Activated T-helper 2 cell treated with anti-CD3 and anti-CD28 coated beads, Interferon-gamma antibody, Interleukin-2, Interleukin-4, amounts not matched to agents 10 μg/mL and 5 μg/mL and 100 μg/mL, durations not matched to agents 14 hours and 24 hours and 36 hours (primary cell): ENCODE measurements around the gene OBP2A. TPM values are rescaled to one million over a fixed set of nuclear protein-coding genes. Genes with fewer than 3 reads are reported as not detected.

Experiments used
- DNase-seq: peaks from one replicate; pipeline ENCODE4 v3.0.0; 2021; ENCODE audit warnings: low spot score
- H3K27ac Mint-ChIP-seq: one replicate; pipeline ENCODE4 v1.8.0; 2021; ENCODE audit warnings: mixed read lengths
- H3K27me3 Mint-ChIP-seq: one replicate; pipeline ENCODE4 v1.8.0; 2021; ENCODE audit warnings: low read depth, mixed read lengths
- H3K36me3 Mint-ChIP-seq: one replicate; pipeline ENCODE4 v1.8.0; 2021; ENCODE audit warnings: low read depth, mixed read lengths
- H3K4me1 Mint-ChIP-seq: one replicate; pipeline ENCODE4 v1.8.0; 2021; ENCODE audit warnings: low read depth, mixed read lengths
- H3K4me3 Mint-ChIP-seq: one replicate; pipeline ENCODE4 v1.8.0; 2021; ENCODE audit warnings: low read depth, mild to moderate bottlenecking, moderate library complexity, mixed read lengths
- H3K9me3 Mint-ChIP-seq: one replicate; pipeline ENCODE4 v1.8.0; 2021; ENCODE audit warnings: mixed read lengths
- intact Hi-C: fragments of 100-400 bp; cut with micrococcal nuclease; formaldehyde crosslinking; loops from one replicate; pipeline ENCODE4 v1.15.1; 2023
- total RNA-seq: library from RNA; stranded (reverse); gene quantifications from 2 replicates; pipeline ENCODE4 v1.2.3, GENCODE V29; 2022

Gene OBP2A
- total RNA-seq, 1 donor from 2014 or later, result not detected

DNA sequence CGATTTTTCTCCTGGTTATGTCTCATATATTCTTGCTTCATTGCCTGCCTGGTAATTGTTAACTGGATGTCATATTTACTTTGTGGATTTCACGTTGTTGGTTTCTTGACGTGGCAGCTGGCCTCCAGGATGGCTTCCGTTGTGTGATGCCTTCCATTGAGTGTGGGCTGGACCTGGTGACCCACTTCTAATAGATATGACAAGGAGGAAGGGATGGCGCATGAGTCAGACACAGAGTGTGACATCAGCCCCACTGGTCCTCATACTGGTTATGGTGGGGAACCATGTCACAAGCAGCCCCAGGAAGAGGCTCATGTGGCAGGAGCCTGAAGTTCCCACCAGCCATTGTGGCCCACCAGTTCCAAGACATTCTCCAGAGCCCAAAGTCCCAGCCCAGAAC is 9.3 kb downstream of the OBP2A start:
- DNase-seq, result no peak
- Mint-ChIP-seq H3K27ac (no peak overlapping the region), H3K4me1 (no peaks in the 10 kb centered on the region), H3K27me3 (no peaks in the 10 kb centered on the region), H3K36me3 (no peaks in the 10 kb centered on the region), H3K4me3 (no peak overlapping the region), H3K9me3 (no peaks in the 10 kb centered on the region)
- intact Hi-C loops, result no loop called here

DNA sequence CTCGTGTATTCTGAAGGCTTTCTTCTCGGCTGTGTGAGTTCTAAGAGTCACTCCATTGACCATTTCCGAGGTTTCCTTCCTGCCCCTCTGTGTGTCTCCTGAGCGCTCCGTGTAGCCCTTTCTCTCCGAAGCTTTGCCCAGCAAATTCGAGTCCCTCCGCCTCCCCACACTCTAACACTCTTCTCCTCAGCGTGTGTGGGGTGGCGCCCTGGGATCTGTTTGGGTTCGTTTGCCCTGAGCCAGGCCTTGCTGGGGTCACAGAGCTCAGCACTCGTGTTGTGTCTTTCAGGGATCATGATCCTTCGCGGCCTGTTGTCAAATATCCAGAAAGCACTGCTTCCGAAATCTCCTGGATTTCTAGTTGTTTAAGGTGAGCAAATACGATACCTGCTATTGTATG is 10.0 kb downstream of the OBP2A start:
- Mint-ChIP-seq H3K9me3 (no peaks in the 10 kb centered on the region), H3K36me3 (no peaks in the 10 kb centered on the region), H3K4me3 (no peak overlapping the region), H3K4me1 (no peaks in the 10 kb centered on the region), H3K27ac (no peak overlapping the region), H3K27me3 (no peaks in the 10 kb centered on the region)
- intact Hi-C loops, result no loop called here
- DNase-seq, result no peak

DNA sequence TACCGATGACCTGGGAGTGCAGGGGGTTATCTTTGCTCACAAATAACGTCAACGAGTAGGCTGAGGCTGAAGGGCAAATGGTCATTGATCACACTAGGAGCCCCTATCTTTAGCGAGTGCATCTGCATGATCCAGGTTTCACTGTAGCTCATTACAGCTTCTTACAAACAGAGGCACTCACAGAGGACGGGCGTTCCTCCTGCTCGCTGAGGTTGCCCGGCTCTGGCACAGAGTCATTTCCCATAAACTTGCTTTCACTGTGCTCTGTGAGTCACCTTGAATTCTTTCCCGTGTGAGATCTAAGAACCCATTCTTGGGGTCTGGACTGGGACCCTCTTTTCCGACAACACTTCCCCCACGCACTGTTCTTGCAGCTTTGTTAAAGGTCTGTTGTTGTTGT is 13.7 kb downstream of the OBP2A start:
- DNase-seq, result no peak
- no peaks in the 10 kb centered on the region for H3K4me1 Mint-ChIP-seq
- H3K4me3 Mint-ChIP-seq, result no peak overlapping the region
- no peak overlapping the region for H3K27ac Mint-ChIP-seq
- intact Hi-C loops, result no loop called here
- no peaks in the 10 kb centered on the region for H3K9me3 Mint-ChIP-seq
- H3K27me3 Mint-ChIP-seq, result no peaks in the 10 kb centered on the region
- H3K36me3 Mint-ChIP-seq, result no peaks in the 10 kb centered on the region

DNA sequence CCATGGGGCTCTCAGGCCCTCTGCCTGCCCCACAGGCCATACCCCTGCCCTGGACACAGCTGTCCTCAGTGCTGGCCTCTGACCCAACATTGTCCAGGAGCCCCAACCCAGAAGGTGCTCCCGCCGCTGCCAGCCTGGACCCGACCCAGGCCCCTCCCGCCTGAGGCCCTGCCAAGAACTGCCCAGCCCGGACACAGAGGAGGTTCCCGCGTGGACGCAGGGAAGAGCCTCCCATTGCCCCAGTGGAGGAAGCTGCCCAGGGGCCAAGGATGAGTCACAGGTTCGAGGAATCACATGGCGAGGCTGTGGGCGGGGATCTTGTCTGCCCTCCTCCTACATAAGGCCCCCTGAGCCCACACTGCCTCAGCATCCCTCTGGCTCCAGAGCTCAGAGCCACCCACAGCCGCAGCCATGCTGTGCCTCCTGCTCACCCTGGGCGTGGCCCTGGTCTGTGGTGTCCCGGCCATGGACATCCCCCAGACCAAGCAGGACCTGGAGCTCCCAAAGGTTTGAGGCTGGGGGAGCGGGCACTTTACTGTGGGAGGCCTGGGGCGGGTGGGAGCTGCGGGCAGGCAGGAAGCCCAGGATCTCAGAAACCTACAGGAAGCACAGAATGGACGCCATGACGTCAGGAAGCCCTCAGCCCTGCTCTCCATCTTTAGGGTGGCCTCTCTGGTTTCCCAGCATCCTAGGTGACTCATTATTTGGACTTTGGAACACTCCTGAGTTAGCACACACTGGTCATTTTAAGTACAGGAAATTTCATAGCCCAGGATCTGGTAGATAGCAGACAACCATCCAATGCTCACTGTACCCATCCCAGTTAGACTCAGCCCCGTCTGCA is 15.7 kb downstream of the OBP2A start, which contains the start of gene PAEP:
TSS of gene PAEP (plus strand) at position 366 of the 844 bp plus-strand sequence.
- no peak for DNase-seq
- Mint-ChIP-seq H3K36me3 (no peaks in the 10 kb centered on the region), H3K4me3 (no peak within 1 kb of the TSS), H3K4me1 (no peaks in the 10 kb centered on the region), H3K9me3 (no peaks in the 10 kb centered on the region), H3K27me3 (no peaks in the 10 kb centered on the region), H3K27ac (no peak within 1 kb of the TSS)
- intact Hi-C loops, result no loop called here

DNA sequence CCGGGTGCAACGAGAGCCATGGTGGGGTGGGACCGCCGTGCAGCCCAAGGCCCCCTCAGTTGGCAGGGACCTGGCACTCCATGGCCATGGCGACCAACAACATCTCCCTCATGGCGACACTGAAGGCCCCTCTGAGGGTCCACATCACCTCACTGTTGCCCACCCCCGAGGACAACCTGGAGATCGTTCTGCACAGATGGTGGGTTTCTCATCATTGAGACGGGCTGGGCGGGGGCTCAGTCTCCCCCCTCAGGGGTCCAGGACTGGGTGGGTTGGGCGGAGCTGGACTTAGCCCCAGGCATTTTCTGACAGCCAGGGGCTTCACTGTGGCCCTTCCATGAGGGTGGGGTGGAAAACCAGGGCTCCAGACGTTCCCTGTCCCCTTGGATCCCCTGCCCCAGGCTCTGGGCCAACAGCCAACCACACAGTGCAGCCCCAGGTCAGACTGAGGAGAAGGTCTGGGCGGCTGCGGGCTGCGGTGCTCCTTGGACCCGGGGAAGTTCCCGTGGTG is 16.4 kb downstream of the OBP2A start:
- no peak for DNase-seq
- no peak overlapping the region for H3K4me3 Mint-ChIP-seq
- no peaks in the 10 kb centered on the region for H3K36me3 Mint-ChIP-seq
- intact Hi-C loops, result no loop called here
- no peak overlapping the region for H3K27ac Mint-ChIP-seq
- no peaks in the 10 kb centered on the region for H3K9me3 Mint-ChIP-seq
- H3K27me3 Mint-ChIP-seq, result no peaks in the 10 kb centered on the region
- no peaks in the 10 kb centered on the region for H3K4me1 Mint-ChIP-seq

DNA sequence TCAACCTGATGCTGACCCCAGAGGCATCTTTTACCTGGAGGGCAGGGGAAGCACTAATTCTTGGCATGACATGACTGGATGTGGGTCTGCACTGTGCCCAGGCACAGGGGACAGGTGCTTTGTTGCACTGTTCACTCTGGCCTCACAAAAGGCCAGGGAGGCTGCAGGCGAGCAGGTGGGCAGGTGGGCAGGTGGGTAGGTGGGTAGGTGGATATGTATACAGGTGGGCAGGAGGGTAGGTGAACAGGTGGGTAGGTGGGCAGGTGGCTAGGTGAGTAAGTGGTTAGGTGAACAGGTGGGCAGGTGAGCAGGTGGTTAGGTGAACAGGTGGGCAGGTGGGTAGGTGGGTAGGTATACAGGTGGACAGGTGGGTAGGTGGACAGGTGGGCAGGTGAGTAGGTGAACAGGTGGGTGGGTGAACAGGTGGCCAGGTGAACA is 17.1 kb downstream of the OBP2A start:
- H3K9me3 Mint-ChIP-seq, result no peaks in the 10 kb centered on the region
- H3K36me3 Mint-ChIP-seq, result no peaks in the 10 kb centered on the region
- H3K4me3 Mint-ChIP-seq, result no peak overlapping the region
- no peak overlapping the region for H3K27ac Mint-ChIP-seq
- DNase-seq, result no peak
- no peaks in the 10 kb centered on the region for H3K27me3 Mint-ChIP-seq
- intact Hi-C loops, result no loop called here
- H3K4me1 Mint-ChIP-seq, result no peaks in the 10 kb centered on the region

DNA sequence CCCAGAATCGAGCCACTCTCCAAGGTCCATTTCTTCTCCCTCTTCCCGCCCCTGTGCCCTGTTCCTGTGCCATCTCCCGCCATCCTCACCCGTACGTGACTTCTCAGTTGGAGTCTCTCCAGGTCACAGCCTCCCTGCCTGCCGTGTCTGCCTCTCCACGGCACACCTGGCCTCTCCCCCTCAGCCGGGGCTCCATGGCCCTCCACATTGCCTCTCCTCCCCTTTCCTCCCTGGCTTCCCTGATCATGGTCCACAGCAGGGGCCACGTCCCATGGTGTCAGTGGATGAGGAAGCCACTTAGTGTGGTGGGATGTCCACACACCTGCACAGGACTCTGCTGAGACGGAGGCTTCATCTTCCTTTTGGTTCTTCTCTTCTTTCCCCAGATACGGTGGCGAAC is 17.9 kb downstream of the OBP2A start:
- Mint-ChIP-seq H3K27me3 (no peaks in the 10 kb centered on the region), H3K9me3 (no peaks in the 10 kb centered on the region), H3K4me3 (no peak overlapping the region), H3K27ac (no peak overlapping the region), H3K4me1 (no peaks in the 10 kb centered on the region), H3K36me3 (no peaks in the 10 kb centered on the region)
- DNase-seq, result no peak
- intact Hi-C loops, result no loop called here

DNA sequence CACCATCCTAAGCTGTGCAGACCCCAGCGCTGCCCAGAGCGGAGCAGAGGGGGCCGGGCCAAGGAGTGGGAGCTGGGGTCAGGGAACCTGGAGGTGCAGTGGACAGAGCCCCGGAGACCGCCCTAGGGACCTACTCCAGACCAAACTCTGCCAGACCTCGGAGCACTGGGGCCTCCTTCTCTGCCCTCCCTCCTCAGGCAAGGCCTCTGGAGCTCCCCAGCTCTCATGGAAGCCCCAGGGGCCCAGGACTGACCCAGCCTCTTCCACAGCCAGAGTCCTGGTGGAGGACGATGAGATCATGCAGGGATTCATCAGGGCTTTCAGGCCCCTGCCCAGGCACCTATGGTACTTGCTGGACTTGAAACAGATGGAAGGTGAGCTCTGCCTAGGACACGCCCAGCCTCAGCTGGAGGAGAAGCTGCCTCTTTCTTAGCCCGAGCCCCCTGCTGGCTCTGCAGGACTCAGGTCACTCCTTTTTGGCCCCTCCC is 19.3 kb downstream of the OBP2A start:
- H3K4me3 Mint-ChIP-seq, result no peak overlapping the region
- H3K36me3 Mint-ChIP-seq, result no peaks in the 10 kb centered on the region

DNA sequence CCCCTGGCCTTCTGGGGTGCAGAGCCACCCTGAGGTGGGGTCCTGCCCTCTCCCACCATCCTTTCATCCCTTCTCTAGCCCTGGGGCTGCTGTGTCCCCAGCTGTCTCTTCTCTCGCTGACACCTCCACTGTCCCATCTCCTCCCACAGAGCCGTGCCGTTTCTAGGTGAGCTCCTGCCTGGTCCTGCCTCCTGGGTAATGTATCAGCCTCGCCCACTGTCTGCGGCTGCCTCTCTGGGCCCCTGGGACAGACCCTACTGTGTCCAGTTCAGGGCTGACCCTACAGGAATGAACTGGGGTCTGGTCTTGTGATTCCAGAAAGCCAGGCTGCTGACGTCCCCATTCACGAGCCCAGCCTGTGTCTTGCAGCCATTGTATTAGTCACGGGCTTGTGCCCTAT is 19.7 kb downstream of the OBP2A start:
- no peak overlapping the region for H3K4me3 Mint-ChIP-seq
- no peak for DNase-seq
- peaks cover 5% of the 10 kb centered on the region for H3K9me3 Mint-ChIP-seq
- intact Hi-C loops, result no loop called here
- H3K27me3 Mint-ChIP-seq, result no peaks in the 10 kb centered on the region
- no peaks in the 10 kb centered on the region for H3K4me1 Mint-ChIP-seq
- H3K36me3 Mint-ChIP-seq, result no peaks in the 10 kb centered on the region
- no peak overlapping the region for H3K27ac Mint-ChIP-seq

More for the DNA sequence above, 19.3 kb downstream of the OBP2A start:
- intact Hi-C loops, result no loop called here
- no peak for DNase-seq
- Mint-ChIP-seq H3K4me1 (no peaks in the 10 kb centered on the region), H3K27ac (no peak overlapping the region), H3K9me3 (peaks cover 5% of the 10 kb centered on the region), H3K27me3 (no peaks in the 10 kb centered on the region)

DNA sequence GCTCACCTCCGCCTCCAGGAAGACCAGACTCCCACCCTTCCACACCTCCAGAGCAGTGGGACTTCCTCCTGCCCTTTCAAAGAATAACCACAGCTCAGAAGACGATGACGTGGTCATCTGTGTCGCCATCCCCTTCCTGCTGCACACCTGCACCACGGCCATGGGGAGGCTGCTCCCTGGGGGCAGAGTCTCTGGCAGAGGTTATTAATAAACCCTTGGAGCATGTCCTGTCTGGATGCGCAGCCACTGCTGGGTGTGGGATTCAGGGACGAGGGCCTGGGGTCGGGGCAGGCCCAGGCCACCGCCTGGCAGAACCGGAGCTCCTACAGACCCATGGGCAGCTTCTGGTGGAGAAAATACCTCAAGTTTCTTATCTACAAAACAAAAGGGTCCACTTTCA is 20.6 kb downstream of the OBP2A start:
- no peak for DNase-seq
- Mint-ChIP-seq H3K27me3 (no peaks in the 10 kb centered on the region), H3K36me3 (no peaks in the 10 kb centered on the region), H3K4me1 (no peaks in the 10 kb centered on the region), H3K27ac (no peak overlapping the region), H3K9me3 (peaks cover 5% of the 10 kb centered on the region), H3K4me3 (no peak overlapping the region)
- intact Hi-C loops, result no loop called here

DNA sequence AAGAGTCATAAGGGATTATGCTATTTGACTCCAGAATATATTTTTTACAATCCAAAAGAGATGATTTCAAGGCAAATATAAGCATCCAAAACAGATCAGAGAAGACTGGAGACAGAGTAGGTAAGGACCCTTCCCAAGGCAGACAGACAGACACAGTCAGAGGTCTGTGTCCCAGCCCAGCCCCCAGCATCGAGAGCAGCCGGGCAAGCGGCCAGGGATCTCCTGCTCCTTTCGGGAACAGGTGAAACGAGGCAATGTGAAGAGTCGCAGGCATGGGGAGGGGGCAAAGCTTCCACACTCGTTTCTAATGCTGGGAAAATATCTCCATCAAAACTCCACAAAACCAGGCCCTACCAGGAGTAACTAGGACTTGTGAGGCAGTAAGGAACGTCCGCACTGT is 21.4 kb downstream of the OBP2A start:
- DNase-seq, result no peak
- Mint-ChIP-seq H3K36me3 (no peaks in the 10 kb centered on the region), H3K4me1 (no peaks in the 10 kb centered on the region), H3K27me3 (no peaks in the 10 kb centered on the region), H3K4me3 (no peak overlapping the region), H3K9me3 (peaks cover 5% of the 10 kb centered on the region), H3K27ac (no peak overlapping the region)
- intact Hi-C loops, result no loop called here

DNA sequence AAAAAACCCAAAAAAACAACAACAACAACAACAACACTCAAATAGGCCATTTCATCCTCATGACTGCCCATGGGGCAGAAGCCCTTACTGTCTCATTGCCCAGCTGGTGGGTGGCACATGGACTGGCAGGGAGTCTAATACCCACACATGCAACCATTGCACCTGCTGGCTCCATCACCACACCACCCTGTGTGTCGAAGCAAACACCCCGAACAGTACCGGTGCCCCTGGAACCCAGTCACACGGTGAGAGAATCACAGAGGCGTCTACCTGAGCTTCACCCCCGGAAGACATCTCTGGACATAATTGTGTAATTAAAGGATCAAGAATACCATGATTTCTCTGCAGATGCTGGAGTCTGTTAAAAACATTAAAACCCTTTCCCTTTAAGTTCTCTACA is 22.1 kb downstream of the OBP2A start:
- H3K36me3 Mint-ChIP-seq, result no peaks in the 10 kb centered on the region
- DNase-seq, result no peak

DNA sequence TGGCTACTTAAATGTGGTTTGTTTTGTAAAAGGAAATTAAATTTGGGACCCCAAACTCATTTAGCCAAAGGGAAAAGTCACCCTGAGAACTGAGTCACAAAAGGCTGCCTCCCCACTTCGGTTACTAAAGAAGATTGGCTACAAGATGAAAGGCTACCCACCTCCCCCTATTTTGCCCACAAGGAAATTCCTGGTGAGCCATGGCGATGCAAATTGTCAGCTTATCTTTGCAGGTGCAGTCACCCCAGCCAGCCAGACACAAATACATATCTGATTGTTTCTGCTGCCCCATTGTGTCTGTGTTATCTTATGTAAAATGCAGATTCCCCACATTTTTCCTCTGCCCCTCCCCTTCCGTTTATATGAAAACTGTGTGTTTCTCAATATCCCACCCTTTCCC is 24.5 kb downstream of the OBP2A start:
- H3K27me3 Mint-ChIP-seq, result no peaks in the 10 kb centered on the region
- no peak overlapping the region for H3K4me3 Mint-ChIP-seq
- peaks cover 5% of the 10 kb centered on the region for H3K9me3 Mint-ChIP-seq
- DNase-seq, result no peak
- no peaks in the 10 kb centered on the region for H3K4me1 Mint-ChIP-seq
- H3K36me3 Mint-ChIP-seq, result no peaks in the 10 kb centered on the region
- no peak overlapping the region for H3K27ac Mint-ChIP-seq
- intact Hi-C loops, result no loop called here

More for the DNA sequence above, 22.1 kb downstream of the OBP2A start:
- Mint-ChIP-seq H3K4me3 (no peak overlapping the region), H3K27me3 (no peaks in the 10 kb centered on the region), H3K4me1 (no peaks in the 10 kb centered on the region), H3K27ac (no peak overlapping the region), H3K9me3 (peaks cover 5% of the 10 kb centered on the region)
- intact Hi-C loops, result no loop called here
